ENCODE results near the gene PDCD1.
"Not testable (repeated sequence)": the region's sequence is repeated elsewhere in the genome, so short reads cannot be mapped to it uniquely, and the experiment has no call there.

Gene PDCD1

GRCh38 chr2:241802421-241803318, 56.0 kb downstream of the PDCD1 start:
- no peak for DNase-seq (ENCODE audit: extremely low read depth in 1 of 2, low read depth in 1 of 2)

GRCh38 chr2:241801611-241802420, 56.9 kb downstream of the PDCD1 start:
- DNase-seq (ENCODE audit: extremely low read depth in 1 of 2, low read depth in 1 of 2): no peak

- not testable (repeated sequence) for DNase-seq (ENCODE audit: extremely low read depth in 1 of 2, low read depth in 1 of 2)
Observed at GRCh38 chr2:241800198-241800903, 58.3 kb downstream of the PDCD1 start.
